Stimulated activated CD4-positive, alpha-beta T cell treated with anti-CD3 and anti-CD28 coated beads, Interleukin-4, amount 100 ng/mL, for 24 hours (primary cell): ENCODE data around the gene RHBG.
"Not testable (repeated sequence)": the region's sequence is repeated elsewhere in the genome, so short reads cannot be mapped to it uniquely, and the experiment has no call there.

Experiments
- DNase-seq: peaks from one replicate; pipeline ENCODE4 v3.0.0-alpha.2; 2020

Gene RHBG

GRCh38 chr1:156368889-156369684 lies at the start of gene RHBG:
Gene RHBG (plus strand): TSS chr1:156369211. CDS start chr1:156369250, 39 bp downstream.
- DNase-seq = no peak

GRCh38 chr1:156319664-156320063 lies 49.3 kb upstream of the RHBG start:
- no peak for DNase-seq

GRCh38 chr1:156320560-156320959 lies 48.5 kb upstream of the RHBG start:
- DNase-seq = no peak

- not testable (repeated sequence) for DNase-seq
Measured at GRCh38 chr1:156323179-156323578, 45.8 kb upstream of the RHBG start.

- DNase-seq = no peak
Measured at GRCh38 chr1:156336242-156336641, 32.8 kb upstream of the RHBG start.

DNA sequence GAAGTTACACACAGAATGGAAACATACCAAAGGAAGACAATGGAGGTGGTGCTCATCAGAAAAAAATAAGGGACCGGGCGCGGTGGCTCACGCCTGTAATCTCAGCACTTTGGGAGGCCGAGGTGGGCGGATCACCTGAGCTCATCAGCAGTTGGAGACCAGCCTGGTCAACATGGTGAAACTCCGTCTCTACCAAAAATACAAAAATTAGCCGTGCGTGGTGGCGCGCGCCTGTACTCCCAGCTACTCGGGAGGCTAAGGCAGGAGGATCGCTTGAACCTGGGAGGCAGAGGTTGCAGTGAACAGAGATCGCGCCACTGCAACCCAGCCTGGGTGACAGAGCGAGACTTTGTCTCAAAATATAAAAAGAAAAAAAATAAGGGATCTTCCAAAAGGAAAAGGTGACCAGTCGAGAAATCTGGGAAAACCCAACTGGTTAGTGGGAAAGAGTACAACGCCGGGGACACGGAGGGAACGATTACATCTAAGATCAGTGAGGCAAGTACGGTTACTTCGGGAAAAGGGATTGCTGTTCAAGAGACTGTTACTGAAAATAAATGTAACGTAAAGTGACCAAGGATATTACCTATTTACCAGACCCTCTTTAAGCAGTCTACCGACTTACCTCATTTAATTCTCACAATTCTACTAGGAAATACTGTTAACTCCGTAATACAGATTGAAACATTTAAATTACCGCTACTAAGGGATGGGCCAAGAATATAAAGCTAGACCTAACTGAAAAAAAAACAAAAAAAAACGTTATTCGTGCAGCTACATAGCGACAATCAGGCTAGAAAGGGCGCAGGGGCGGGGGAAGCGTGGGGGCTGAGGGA lies 31.7 kb upstream of the RHBG start:
- DNase-seq = no peak

- no peak for DNase-seq
Measured at GRCh38 chr1:156337888-156338179, 31.2 kb upstream of the RHBG start.

DNA sequence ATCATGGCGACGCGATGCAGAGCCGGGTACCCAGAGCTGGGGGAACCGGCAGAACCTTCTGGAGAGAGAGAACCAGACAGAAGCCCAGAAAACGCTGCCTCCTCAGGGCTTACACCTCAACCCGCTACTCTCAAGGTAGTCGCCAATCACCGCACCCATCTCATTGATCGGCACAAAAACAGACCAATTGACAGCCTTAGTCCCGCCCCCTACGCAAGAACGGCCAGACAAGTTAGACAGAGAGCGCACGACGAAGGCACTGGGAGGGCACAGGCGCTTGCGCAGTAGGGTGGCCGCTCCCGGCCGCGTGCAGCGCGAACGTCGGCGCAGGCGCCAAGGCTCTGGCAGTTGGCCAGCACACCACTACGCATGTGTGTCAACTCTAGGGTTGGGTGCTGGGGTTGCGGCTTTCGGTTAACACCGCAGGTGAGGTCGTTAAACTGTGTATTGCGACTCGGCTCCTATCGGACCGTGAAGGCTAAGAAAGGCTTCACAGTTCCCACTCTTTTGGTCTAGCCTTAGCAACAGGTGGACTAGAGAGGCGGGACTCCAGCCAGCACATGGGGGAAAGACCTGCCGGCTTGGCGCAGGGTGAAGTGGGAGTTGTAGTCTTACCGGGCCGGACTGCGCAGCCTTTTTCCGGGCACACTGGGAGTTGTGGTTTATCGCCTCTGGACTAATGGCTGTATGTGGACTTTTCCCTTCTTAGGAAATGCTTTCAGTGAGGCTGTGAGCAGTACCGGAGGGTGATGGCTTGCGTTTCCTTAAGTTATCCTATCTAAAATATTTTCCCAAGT lies 30.6 kb upstream of the RHBG start, which contains the start of the genes CCT3 and TSACC:
CCT3 (minus strand) TSS at position 113 of the 797 bp plus-strand sequence; CDS start at position 5, 108 bp downstream.
TSACC (plus strand) TSS at position 347 of the 797 bp plus-strand sequence. CDS start 1,232 bp downstream, outside the sequence.
- peak; percentile 99 for DNase-seq

- no peak for DNase-seq
Measured at GRCh38 chr1:156342166-156342955, 26.6 kb upstream of the RHBG start.

GRCh38 chr1:156344409-156344808 lies 24.6 kb upstream of the RHBG start:
- DNase-seq = no peak

DNA sequence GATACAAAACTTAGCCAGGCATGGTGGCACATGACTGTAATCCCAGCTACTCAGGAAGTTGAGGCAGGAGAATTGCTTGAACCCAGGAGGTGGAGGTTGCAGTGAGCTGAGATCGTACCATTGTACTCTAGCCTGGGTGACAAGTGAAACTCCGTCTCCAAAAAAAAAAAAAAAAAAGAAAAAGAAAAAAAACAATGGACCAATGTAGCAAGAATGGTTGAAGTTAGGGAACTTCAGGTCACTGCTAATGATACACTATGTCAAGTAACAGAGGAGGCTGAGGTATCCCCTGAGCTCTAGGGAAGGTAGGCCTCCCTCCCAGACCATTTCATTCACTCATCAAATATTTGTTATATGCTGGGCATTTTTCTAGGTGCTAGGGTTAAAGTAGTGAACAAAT lies 23.0 kb upstream of the RHBG start:
- not testable (repeated sequence) for DNase-seq

GRCh38 chr1:156346636-156347035 lies 22.4 kb upstream of the RHBG start:
- no peak for DNase-seq

DNA sequence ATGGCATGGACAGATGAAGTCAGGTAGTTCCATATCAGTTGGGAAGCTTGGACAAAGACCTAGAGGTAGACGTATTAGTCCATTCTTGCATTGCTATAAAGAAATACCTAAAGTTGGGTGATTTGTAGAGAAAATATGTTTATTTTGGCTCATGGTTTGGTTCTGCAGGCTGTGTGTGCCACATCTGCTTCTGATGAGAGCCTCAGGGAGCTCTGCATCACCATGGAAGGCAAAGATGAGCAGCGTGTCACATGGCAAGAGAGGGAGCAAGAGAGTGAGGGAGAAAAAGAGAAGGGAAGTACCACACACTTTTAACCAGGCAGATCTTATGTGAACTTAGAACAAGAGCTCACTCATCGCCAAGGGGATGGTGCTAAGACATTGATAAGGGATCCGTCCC lies 21.7 kb upstream of the RHBG start:
- DNase-seq = no peak

DNA sequence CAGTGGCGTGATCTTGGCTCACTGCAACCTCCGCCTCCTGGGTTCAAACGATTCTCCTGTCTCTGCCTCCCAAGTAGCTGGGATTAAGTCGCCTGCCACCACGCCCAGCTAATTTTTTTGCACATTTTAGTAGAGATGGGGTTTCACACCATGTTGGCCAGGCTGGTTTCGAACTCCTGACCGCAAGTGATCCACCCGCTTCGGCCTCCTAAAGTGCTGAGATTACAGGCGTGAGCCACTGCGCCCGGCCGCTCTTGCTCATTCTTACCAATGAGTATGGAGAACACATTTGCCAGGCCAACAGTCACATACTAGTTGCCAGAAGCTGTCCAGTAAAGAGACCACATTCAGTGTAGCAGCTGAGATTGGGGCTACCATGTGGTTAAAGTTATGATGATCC lies 16.5 kb upstream of the RHBG start:
- not testable (repeated sequence) for DNase-seq

- no peak for DNase-seq
Measured at GRCh38 chr1:156356262-156356874, 12.6 kb upstream of the RHBG start.

GRCh38 chr1:156356875-156357534 lies 12.0 kb upstream of the RHBG start:
- DNase-seq = peak; percentile 47

GRCh38 chr1:156357977-156358376 lies 11.0 kb upstream of the RHBG start:
- DNase-seq = no peak

- DNase-seq = no peak
Measured at GRCh38 chr1:156358641-156359040, 10.4 kb upstream of the RHBG start.

- no peak for DNase-seq
Measured at GRCh38 chr1:156359249-156359648, 9.8 kb upstream of the RHBG start.

DNA sequence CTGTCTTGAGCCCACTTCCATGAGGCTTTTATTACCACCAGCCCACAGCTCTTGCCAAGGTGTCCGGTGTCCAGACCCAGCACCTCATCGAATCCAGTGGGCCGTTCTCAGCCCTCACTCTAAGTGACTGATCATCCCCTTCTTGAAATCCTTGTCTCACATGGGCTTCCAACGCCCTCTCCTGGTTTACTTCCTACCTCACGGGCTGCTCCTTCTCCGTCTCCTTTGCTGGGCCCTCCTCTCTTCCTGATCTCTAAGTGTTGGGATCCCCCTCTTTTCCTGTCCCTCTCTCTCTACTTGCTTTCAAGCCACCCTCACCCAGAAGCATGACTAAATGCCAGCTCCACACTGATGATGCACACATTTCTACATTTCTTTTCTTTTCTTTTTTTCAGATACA lies 9.0 kb upstream of the RHBG start:
- no peak for DNase-seq

- no peak for DNase-seq
Measured at GRCh38 chr1:156360534-156360933, 8.5 kb upstream of the RHBG start.
